Pancreas (tissue), 10 donors: ENCODE results near the gene TEDC2. TPM values are rescaled to one million over a fixed set of nuclear protein-coding genes. Genes with fewer than 3 reads are reported as not detected.

Source experiments
- ATAC-seq, 4 donors: fragments of 200-7000 bp; cut with Tn5 transposase; one replicate each; pipeline versions ENCODE4 v1.8.0 to v1.9.1; 2020; ENCODE audit warnings: mild to moderate bottlenecking in 4 of 4, moderate library complexity in 4 of 4
- DNase-seq, 6 donors: peaks; one replicate each; pipeline ENCODE4 v3.0.0-alpha.2; 2020
- FAIRE-seq: peaks from 2 replicates; lab custom pipeline; 2012; peaks lifted over from hg19 to GRCh38; lab: Jason Lieb, UNC
- H3K27ac ChIP-seq, 4 donors: fragments of 200-600 bp; sonication (generic); 1 replicate in 3 of 4; 2 replicates in 1 of 4; pipeline versions ENCODE4 v1.5.0 to v1.8.0; 2020
- H3K27me3 ChIP-seq, 4 donors: fragments of 200-600 bp; one replicate each; pipeline ENCODE4 v1.8.0; 2021
- H3K36me3 ChIP-seq, 3 donors: fragments of 200-600 bp; sonication (generic) in 1 of 3; one replicate each; pipeline versions ENCODE4 v1.5.0 to v1.8.0; 2020 to 2021
- H3K4me1 ChIP-seq, 3 donors: fragments of 200-600 bp; one replicate each; pipeline ENCODE4 v1.8.0; 2021
- H3K4me3 ChIP-seq, 4 donors: fragments of 200-600 bp; sonication (generic) in 2 of 4; one replicate each; pipeline versions ENCODE4 v1.5.0 to v1.8.0; 2020 to 2021
- H3K9me3 ChIP-seq, 4 donors: fragments of 200-600 bp; one replicate each; pipeline ENCODE4 v1.8.0; 2021
- CTCF ChIP-seq, 4 donors: fragments of 200-600 bp; sonication (generic) in 3 of 4; IDR thresholded peaks; one replicate each; pipeline versions ENCODE4 v1.5.0 to v1.8.0; 2021; ENCODE audit warnings: antibody characterized with exemption in 4 of 4
- WGBS, 2 donors: extraction: QIAGEN DNeasy Blood & Tissue Kit; methylation state at CpG; one replicate each; pipeline ENCODE4 v1.1.7; 2013; 5-methylcytosine and 5-hydroxymethylcytosine counted together
- intact Hi-C, 3 donors: fragments of 100-400 bp; cut with DNase I; formaldehyde crosslinking; loops; one replicate each; pipeline versions ENCODE4 v1.11.1 to v1.14.2; 2022
- polyA plus RNA-seq, 2 donors: library from polyadenylated mRNA; stranded (reverse); fragments of 200-250 nt; gene quantifications; one replicate each; pipeline ENCODE4 v1.2.3, GENCODE V29; 2013
- total RNA-seq, 6 donors: library from RNA; stranded (reverse); fragmentation: NEBNext Ultra II Directional in 4 of 6; extraction: Animal tissue kit (Norgen Biotek cat#: 25700) in 4 of 6; gene quantifications; one replicate each; pipeline versions ENCODE4 v1.2.1 to v1.2.4, GENCODE V29; 2021 to 2023
- donor health status: healthy with polysubstance abuse.
- donor health status: DM: no; HTN: no; CAD: no; lungs with moderate emphysema.
- donor health status: DM: no; HTN: no; CAD: no.
- donor health status: control.
- donor health status: control.
- donor health status: Bipolar disorder and iron deficiency.
- donor health status: DM: yes; HTN: yes; CAD: no.
- donor health status: DM: no; HTN: no; CAD: no.
- donor health status: DM: no; HTN: no; CAD: no.
- donor health status: DM: yes; HTN: yes; CAD: no.

Gene TEDC2
- total and polyA plus RNA-seq, 8 donors: 0.16 to 1.4 (median 0.81) TPM; not detected in 1

- no peak for FAIRE-seq
Measured at GRCh38 chr16:2447920-2448583, 11.9 kb upstream of the TEDC2 start.

GRCh38 chr16:2449118-2449517, 10.8 kb upstream of the TEDC2 start:
- no peaks in the 10 kb centered on the region for H3K4me1 ChIP-seq
- 96 to 98% methylated on average over 24 to 25 of the region's 25 CpGs for WGBS, 2 donors
- no peak overlapping the region for H3K27ac ChIP-seq
- H3K4me3 ChIP-seq: no peak overlapping the region
- H3K27me3 ChIP-seq: no peaks in the 10 kb centered on the region
- DNase-seq (peak in 1 of 6 donors; percentile 47), FAIRE-seq (no peak), ATAC-seq (no peak)
- peaks cover 0 to 4% (median 0%) of the 10 kb centered on the region in 3 donors for H3K36me3 ChIP-seq
- intact Hi-C loops: no loop called here
- H3K9me3 ChIP-seq: no peaks in the 10 kb centered on the region
- no peak for TF ChIP-seq CTCF (IDR thresholded peaks at IDR 0.05)

More at GRCh38 chr16:2447920-2448583, 11.9 kb upstream of the TEDC2 start:
- ATAC-seq (no peak), DNase-seq (peak in 1 of 6 donors; percentile 38)
- H3K27ac ChIP-seq: no peak overlapping the region
- WGBS, 2 donors: 91 to 92% methylated on average over 10 to 11 of the region's 11 CpGs
- H3K4me3 ChIP-seq: no peak overlapping the region
- no peaks in the 10 kb centered on the region for H3K9me3 ChIP-seq
- H3K36me3 ChIP-seq: peaks cover 0 to 4% (median 0%) of the 10 kb centered on the region in 3 donors
- intact Hi-C loops: no loop called here
- TF ChIP-seq CTCF (IDR thresholded peaks at IDR 0.05): no peak
- no peaks in the 10 kb centered on the region for H3K27me3 ChIP-seq
- H3K4me1 ChIP-seq: no peaks in the 10 kb centered on the region

- H3K4me1 ChIP-seq: no peaks in the 10 kb centered on the region
- peaks cover 0 to 4% (median 0%) of the 10 kb centered on the region in 3 donors for H3K36me3 ChIP-seq
- H3K9me3 ChIP-seq: no peaks in the 10 kb centered on the region
- H3K4me3 ChIP-seq: no peak overlapping the region
- DNase-seq (no peak), ATAC-seq (no peak), FAIRE-seq (no peak)
- intact Hi-C loops: no loop called here
- H3K27ac ChIP-seq: no peak overlapping the region
- no peak for TF ChIP-seq CTCF (IDR thresholded peaks at IDR 0.05)
- 92 to 93% methylated on average over 8 of the region's 8 CpGs for WGBS, 2 donors
- no peaks in the 10 kb centered on the region for H3K27me3 ChIP-seq
Measured at GRCh38 chr16:2450535-2450934, 9.4 kb upstream of the TEDC2 start.

- Histone ChIP-seq H3K4me1 (no peaks in the 10 kb centered on the region), H3K36me3 (peaks cover 0 to 4% (median 0%) of the 10 kb centered on the region in 3 donors), H3K27me3 (no peaks in the 10 kb centered on the region), H3K9me3 (no peaks in the 10 kb centered on the region), H3K4me3 (no peak overlapping the region), H3K27ac (no peak overlapping the region)
- peak in 1 of 6 donors; percentile 43 for DNase-seq
- WGBS, 2 donors: 94 to 95% methylated on average over 19 of the region's 19 CpGs
- no peak for ATAC-seq
- intact Hi-C loops: no loop called here
- no peak for TF ChIP-seq CTCF (IDR thresholded peaks at IDR 0.05)
- no peak for FAIRE-seq
Measured at GRCh38 chr16:2450975-2451381, 8.9 kb upstream of the TEDC2 start.

GRCh38 chr16:2451851-2452320, 8.0 kb upstream of the TEDC2 start:
- no peak overlapping the region for H3K27ac ChIP-seq
- WGBS, 2 donors: 92 to 93% methylated on average over 18 of the region's 18 CpGs
- no peak for TF ChIP-seq CTCF (IDR thresholded peaks at IDR 0.05)
- no peaks in the 10 kb centered on the region for H3K27me3 ChIP-seq
- intact Hi-C loops: no loop called here
- no peaks in the 10 kb centered on the region for H3K4me1 ChIP-seq
- DNase-seq: peak in 1 of 6 donors; percentile 45
- no peaks in the 10 kb centered on the region for H3K9me3 ChIP-seq
- ATAC-seq: no peak
- FAIRE-seq: no peak
- no peak overlapping the region for H3K4me3 ChIP-seq
- H3K36me3 ChIP-seq: no peaks in the 10 kb centered on the region
